Karpas-422 (cell line): ENCODE measurements around the gene AOC1. TPM values are rescaled to one million over a fixed set of nuclear protein-coding genes. Genes with fewer than 3 reads are reported as not detected.

Experiments used
- DNase-seq: peaks from one replicate; pipeline ENCODE4 v3.0.0-alpha.2; 2015
- H2AFZ ChIP-seq: fragments of 200-600 bp; sonication (generic); 2 replicates; pipeline ENCODE4 v1.6.1; 2014; ENCODE audit warnings: antibody characterized with exemption, low read length, mixed read lengths
- H3K27ac ChIP-seq: fragments of 200-600 bp; sonication (generic); 2 replicates; pipeline ENCODE4 v1.5.1; 2014; ENCODE audit warnings: mild to moderate bottlenecking, low read length, moderate library complexity
- H3K27me3 ChIP-seq: fragments of 200-600 bp; sonication (generic); 2 replicates; pipeline ENCODE4 v1.6.1; 2014; ENCODE audit warnings: low read length, mixed read lengths
- H3K36me3 ChIP-seq: fragments of 200-600 bp; sonication (generic); 2 replicates; pipeline ENCODE4 v1.6.1; 2014; ENCODE audit warnings: low read length, mixed read lengths; ENCODE audit not compliant: insufficient read depth
- H3K4me1 ChIP-seq: fragments of 200-600 bp; sonication (generic); 2 replicates; pipeline ENCODE4 v1.6.1; 2014; ENCODE audit warnings: mild to moderate bottlenecking, low read length, mixed read lengths
- H3K4me2 ChIP-seq: fragments of 200-600 bp; sonication (generic); 2 replicates; pipeline ENCODE4 v1.6.1; 2014; ENCODE audit warnings: low read length, low read depth, mild to moderate bottlenecking; ENCODE audit not compliant: poor library complexity, severe bottlenecking
- H3K4me3 ChIP-seq: fragments of 200-600 bp; sonication (generic); 2 replicates; pipeline ENCODE4 v1.5.1; 2014; ENCODE audit warnings: mild to moderate bottlenecking, antibody characterized with exemption, low read length, mixed read lengths
- H3K79me2 ChIP-seq: fragments of 200-600 bp; sonication (generic); 2 replicates; pipeline ENCODE4 v1.6.1; 2014; ENCODE audit warnings: mild to moderate bottlenecking, low read length, mixed read lengths
- H3K9ac ChIP-seq: fragments of 200-600 bp; sonication (generic); 2 replicates; pipeline ENCODE4 v1.6.0; 2014; ENCODE audit warnings: low read length
- H3K9me2 ChIP-seq: fragments of 200-600 bp; sonication (generic), shearing (Covaris generic); replicated peaks from 2 replicates; pipeline ENCODE4 v1.6.0; 2014; ENCODE audit warnings: mild to moderate bottlenecking, low read length, moderate library complexity; ENCODE audit not compliant: insufficient read depth
- H3K9me3 ChIP-seq: fragments of 300-700, 200-600 bp; sonication (generic); 2 replicates; pipeline ENCODE4 v1.6.1; 2014; ENCODE audit warnings: low read length, mixed read lengths
- H4K20me1 ChIP-seq: fragments of 200-600 bp; sonication (generic); 2 replicates; pipeline ENCODE4 v1.6.1; 2014; ENCODE audit warnings: mild to moderate bottlenecking, antibody characterized with exemption, low read length, low read depth; ENCODE audit not compliant: insufficient read depth
- total RNA-seq: library from RNA; depleted of rRNA; stranded (reverse); fragments of >200 nt; shearing (Covaris generic); gene quantifications from 2 replicates; pipeline ENCODE4 v1.2.3, GENCODE V29; 2014; ENCODE audit warnings: low replicate concordance

AOC1 gene
- total RNA-seq, 1 experiment from 2014 or later = not detected

DNA sequence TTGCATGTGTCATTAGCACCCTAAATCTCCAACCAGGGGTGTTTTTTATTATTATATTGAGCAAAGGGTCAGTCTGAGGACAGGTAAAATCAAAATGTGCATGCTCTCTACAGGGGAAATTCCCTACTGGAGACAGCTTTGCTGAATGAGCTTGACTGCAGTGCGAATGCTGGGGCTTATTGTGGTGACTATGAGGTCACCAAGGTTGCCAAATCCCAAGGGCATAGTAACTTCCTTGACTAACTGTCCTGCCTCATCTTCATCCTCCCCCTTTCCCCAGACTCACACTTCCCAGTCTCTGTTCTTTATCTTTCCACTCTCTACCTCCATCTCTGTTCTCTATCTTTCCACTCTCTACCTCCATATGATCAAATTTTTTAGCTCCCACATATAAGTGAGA is 22.9 kb upstream of the AOC1 start:
- no peaks in the 10 kb centered on the region for H3K27me3 ChIP-seq
- H3K36me3 ChIP-seq = no peaks in the 10 kb centered on the region
- no peaks in the 10 kb centered on the region for H3K9me3 ChIP-seq
- H3K4me2 ChIP-seq = no peak overlapping the region
- H4K20me1 ChIP-seq = no peaks in the 10 kb centered on the region
- H3K9ac ChIP-seq = no peak overlapping the region
- H3K4me1 ChIP-seq = no peaks in the 10 kb centered on the region
- no peak for DNase-seq
- no peak overlapping the region for H3K4me3 ChIP-seq
- H3K9me2 ChIP-seq = no peaks in the 10 kb centered on the region
- no peaks in the 10 kb centered on the region for H3K79me2 ChIP-seq
- no peak overlapping the region for H2AFZ ChIP-seq
- no peak overlapping the region for H3K27ac ChIP-seq

DNA sequence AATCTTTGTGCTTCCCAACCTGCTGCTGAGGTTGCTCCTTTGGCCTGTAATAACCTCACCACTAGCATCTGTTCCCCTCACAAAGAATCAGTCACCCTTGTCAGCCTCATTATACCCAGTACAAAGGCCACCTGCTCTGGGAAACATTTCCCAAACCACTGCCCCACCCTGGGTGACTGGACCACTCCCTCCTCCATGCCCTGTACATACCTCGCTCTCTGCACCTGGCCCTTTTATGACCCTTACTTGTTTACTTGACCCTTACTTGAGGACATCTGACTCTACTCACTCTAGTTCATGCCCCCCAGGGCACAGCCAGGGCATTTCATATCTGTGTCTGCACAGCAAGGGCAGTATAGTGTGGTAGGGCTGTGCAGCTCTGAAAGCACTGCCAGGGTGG is 21.4 kb upstream of the AOC1 start:
- no peaks in the 10 kb centered on the region for H3K9me2 ChIP-seq
- no peak overlapping the region for H2AFZ ChIP-seq
- no peak overlapping the region for H3K9ac ChIP-seq
- H3K36me3 ChIP-seq = no peaks in the 10 kb centered on the region
- H3K4me1 ChIP-seq = no peaks in the 10 kb centered on the region
- no peak overlapping the region for H3K4me2 ChIP-seq
- no peaks in the 10 kb centered on the region for H4K20me1 ChIP-seq
- no peaks in the 10 kb centered on the region for H3K79me2 ChIP-seq
- H3K9me3 ChIP-seq = no peaks in the 10 kb centered on the region
- H3K4me3 ChIP-seq = no peak overlapping the region
- no peak overlapping the region for H3K27ac ChIP-seq
- H3K27me3 ChIP-seq = no peaks in the 10 kb centered on the region
- DNase-seq = no peak

DNA sequence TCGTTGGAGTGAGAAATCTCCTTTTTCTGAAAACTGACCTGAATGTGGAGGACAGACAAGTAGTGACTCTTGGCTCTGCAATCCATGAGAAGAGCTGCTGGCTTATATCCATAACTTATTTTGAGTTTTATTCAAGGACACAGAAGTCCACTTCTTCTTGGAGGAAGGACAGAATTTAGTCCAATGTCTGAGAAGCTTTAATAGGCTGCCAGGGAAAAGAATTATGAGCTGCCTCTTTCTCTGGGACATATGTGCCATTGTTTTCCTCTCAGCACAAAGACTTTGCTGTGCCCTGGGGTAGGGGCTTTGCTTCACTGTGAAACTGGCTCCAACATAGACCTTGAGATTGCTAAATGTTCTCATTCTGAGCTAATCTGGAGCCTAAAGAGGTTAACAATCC is 20.5 kb upstream of the AOC1 start:
- H3K9me3 ChIP-seq = no peaks in the 10 kb centered on the region
- no peak overlapping the region for H3K27ac ChIP-seq
- no peak overlapping the region for H2AFZ ChIP-seq
- DNase-seq = no peak
- no peak overlapping the region for H3K9ac ChIP-seq
- no peaks in the 10 kb centered on the region for H3K9me2 ChIP-seq
- H3K4me1 ChIP-seq = no peaks in the 10 kb centered on the region
- H3K27me3 ChIP-seq = no peaks in the 10 kb centered on the region
- no peaks in the 10 kb centered on the region for H4K20me1 ChIP-seq
- no peak overlapping the region for H3K4me2 ChIP-seq
- H3K79me2 ChIP-seq = no peaks in the 10 kb centered on the region
- no peaks in the 10 kb centered on the region for H3K36me3 ChIP-seq
- no peak overlapping the region for H3K4me3 ChIP-seq

DNA sequence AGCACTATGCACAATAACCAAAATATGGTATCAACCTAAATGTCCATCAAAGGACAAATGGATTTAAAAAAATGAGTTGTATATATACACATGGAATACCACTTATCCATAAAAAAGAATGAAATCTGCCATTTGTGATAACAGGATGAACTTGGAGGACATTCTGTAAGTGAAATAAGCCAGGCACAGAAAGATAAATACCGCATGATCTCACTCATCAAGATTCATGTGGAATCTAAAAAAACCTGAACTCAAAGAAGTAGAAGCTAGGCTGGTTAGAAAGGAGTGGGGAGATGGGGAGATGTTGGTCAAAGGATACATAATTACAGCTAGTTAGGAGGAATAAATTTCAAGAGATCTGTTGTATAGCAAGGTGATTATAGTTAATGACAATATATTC is 17.3 kb upstream of the AOC1 start:
- no peak overlapping the region for H3K9ac ChIP-seq
- no peaks in the 10 kb centered on the region for H3K9me3 ChIP-seq
- no peaks in the 10 kb centered on the region for H3K4me1 ChIP-seq
- H3K36me3 ChIP-seq = no peaks in the 10 kb centered on the region
- no peak overlapping the region for H2AFZ ChIP-seq
- no peaks in the 10 kb centered on the region for H3K79me2 ChIP-seq
- DNase-seq = no peak
- no peaks in the 10 kb centered on the region for H3K9me2 ChIP-seq
- no peaks in the 10 kb centered on the region for H4K20me1 ChIP-seq
- H3K4me2 ChIP-seq = no peak overlapping the region
- H3K27me3 ChIP-seq = no peaks in the 10 kb centered on the region
- H3K27ac ChIP-seq = no peak overlapping the region
- no peak overlapping the region for H3K4me3 ChIP-seq

DNA sequence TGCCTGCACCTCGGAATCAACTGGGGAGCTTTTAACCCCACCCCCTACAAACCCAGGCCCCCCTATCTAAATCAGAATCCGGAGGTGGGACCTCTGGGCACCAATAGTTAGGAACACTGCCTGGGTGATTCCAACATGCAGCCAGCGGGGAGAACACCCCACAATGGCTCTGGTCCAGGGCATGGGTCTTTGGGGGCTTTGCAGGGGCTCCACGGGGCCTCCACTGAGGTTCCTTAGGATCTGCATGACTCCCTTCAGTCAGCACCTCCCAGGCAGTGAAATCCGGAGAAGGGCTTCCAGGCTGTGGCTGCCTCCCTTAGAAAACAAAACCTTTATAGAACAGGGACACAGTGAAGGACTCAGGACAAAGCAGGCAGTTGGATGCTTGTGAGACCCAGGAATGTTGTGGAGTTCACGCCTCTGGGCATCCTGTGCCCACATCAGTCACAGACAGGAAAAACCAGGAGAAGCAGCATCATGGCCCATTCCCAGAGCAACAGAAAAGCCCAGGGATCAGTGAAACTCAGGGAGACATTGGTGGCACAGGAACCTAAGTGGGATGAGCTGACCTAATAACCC is 16.5 kb upstream of the AOC1 start:
- Histone ChIP-seq H3K79me2 (no peaks in the 10 kb centered on the region), H3K9ac (no peak overlapping the region), H3K4me1 (no peaks in the 10 kb centered on the region), H3K4me3 (no peak overlapping the region), H3K27ac (no peak overlapping the region), H3K36me3 (no peaks in the 10 kb centered on the region), H3K4me2 (no peak overlapping the region), H2AFZ (no peak overlapping the region), H3K27me3 (no peaks in the 10 kb centered on the region), H3K9me2 (no peaks in the 10 kb centered on the region), H3K9me3 (no peaks in the 10 kb centered on the region), H4K20me1 (no peaks in the 10 kb centered on the region)
- DNase-seq = no peak

DNA sequence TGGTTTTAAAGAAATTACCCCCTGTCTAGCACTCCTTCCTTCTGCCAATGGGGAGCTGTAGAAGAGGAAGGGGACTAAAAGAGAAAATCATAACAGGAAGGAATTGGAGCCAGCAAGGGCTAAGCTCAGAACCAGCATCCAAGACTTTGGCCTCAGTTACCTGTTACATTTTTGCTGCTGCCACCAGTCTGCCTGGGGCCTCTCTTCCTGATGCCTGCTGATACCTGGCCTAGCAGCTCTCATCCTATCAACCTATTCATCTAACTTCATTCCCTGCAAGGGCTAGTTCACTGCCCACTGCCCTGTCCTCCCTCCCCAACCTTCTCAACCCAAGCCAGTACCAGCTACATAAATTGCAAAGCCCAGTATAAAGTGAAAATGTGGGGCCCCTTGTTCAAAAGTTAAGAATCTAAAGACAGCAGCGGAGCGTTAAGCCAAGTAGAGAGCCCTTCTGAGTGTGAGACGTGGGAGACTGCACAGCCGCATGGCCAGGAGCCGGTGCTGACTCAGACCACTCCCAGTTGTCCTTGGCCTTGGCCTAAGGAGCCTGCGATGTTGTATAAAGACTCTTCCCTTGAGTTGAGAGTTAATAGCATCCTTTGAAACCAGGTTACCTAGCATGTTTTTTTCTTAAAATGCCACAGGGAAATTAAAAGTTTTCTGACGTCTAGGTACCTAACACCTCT is 13.2 kb upstream of the AOC1 start:
- Histone ChIP-seq H3K9me2 (no peaks in the 10 kb centered on the region), H3K79me2 (no peaks in the 10 kb centered on the region), H2AFZ (no peak overlapping the region), H3K4me3 (no peak overlapping the region), H3K27me3 (no peaks in the 10 kb centered on the region), H3K4me1 (no peaks in the 10 kb centered on the region), H3K27ac (no peak overlapping the region), H3K9me3 (no peaks in the 10 kb centered on the region), H3K36me3 (no peaks in the 10 kb centered on the region), H3K9ac (no peak overlapping the region), H3K4me2 (no peak overlapping the region), H4K20me1 (no peaks in the 10 kb centered on the region)
- DNase-seq = no peak

DNA sequence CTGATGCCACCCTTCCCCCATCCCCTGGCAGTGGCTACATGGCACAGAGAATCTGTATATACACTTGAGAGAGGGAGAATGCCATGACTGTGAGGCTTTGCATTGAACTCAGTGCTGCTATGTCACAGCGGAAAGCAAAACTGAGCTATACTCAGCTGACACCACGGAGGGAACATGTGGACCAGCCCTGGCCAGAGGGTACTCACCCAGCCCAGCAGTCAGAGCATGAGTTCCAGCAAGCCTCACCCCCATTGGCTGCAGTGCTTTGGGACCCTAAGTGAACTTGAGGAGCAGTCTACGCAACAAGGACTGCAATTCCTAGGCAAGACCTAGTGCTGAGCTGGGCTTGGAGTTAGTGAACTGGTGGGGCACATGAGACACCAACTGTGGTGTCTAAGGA is 10.3 kb upstream of the AOC1 start:
- no peak overlapping the region for H3K4me2 ChIP-seq
- no peaks in the 10 kb centered on the region for H3K79me2 ChIP-seq
- no peaks in the 10 kb centered on the region for H3K9me2 ChIP-seq
- no peaks in the 10 kb centered on the region for H3K9me3 ChIP-seq
- H3K4me1 ChIP-seq = no peaks in the 10 kb centered on the region
- no peak overlapping the region for H3K4me3 ChIP-seq
- no peak overlapping the region for H3K9ac ChIP-seq
- H4K20me1 ChIP-seq = no peaks in the 10 kb centered on the region
- no peaks in the 10 kb centered on the region for H3K27me3 ChIP-seq
- H2AFZ ChIP-seq = no peak overlapping the region
- H3K27ac ChIP-seq = no peak overlapping the region
- no peak for DNase-seq
- no peaks in the 10 kb centered on the region for H3K36me3 ChIP-seq

DNA sequence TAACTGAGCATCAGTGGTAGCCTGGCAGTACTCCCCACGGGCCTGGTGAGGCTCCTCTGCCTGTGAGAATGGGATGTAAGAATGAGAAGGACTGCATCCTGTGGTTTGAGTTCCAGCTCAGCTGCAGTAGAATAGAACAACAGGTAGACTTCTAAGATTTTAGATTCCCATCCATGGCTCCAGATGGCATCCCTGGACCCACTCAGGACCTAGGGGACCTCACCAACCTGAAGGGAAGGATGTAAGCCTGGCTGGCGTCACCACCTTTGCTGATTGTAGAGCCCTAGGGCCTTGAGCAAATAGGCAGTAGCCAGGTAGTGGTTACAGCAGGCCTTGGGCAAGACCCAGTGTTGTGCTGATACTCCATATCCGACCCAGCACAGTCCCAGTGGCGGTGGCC is 9.6 kb upstream of the AOC1 start:
- no peak overlapping the region for H3K4me2 ChIP-seq
- H3K36me3 ChIP-seq = no peaks in the 10 kb centered on the region
- no peaks in the 10 kb centered on the region for H4K20me1 ChIP-seq

More for the DNA sequence above, 9.6 kb upstream of the AOC1 start:
- no peaks in the 10 kb centered on the region for H3K79me2 ChIP-seq
- no peaks in the 10 kb centered on the region for H3K9me2 ChIP-seq
- DNase-seq = no peak
- H3K4me1 ChIP-seq = no peaks in the 10 kb centered on the region
- H3K27me3 ChIP-seq = no peaks in the 10 kb centered on the region
- H3K4me3 ChIP-seq = no peak overlapping the region
- H3K9me3 ChIP-seq = no peaks in the 10 kb centered on the region
- H3K27ac ChIP-seq = no peak overlapping the region
- H2AFZ ChIP-seq = no peak overlapping the region
- no peak overlapping the region for H3K9ac ChIP-seq
